Stromal cell of bone marrow (primary cell): ENCODE measurements around the gene GSN.
"Not testable (repeated sequence)": the region's sequence is repeated elsewhere in the genome, so short reads cannot be mapped to it uniquely, and the experiment has no call there.

Source experiments
- DNase-seq: peaks from one replicate; pipeline ENCODE4 v3.0.0-alpha.2; 2012; ENCODE audit warnings: low read depth

Gene GSN

GRCh38 chr9:121288673-121289025 is 20.7 kb downstream of the GSN start:
- no peak for DNase-seq

GRCh38 chr9:121289026-121289771 is 21.2 kb downstream of the GSN start:
- DNase-seq = no peak

GRCh38 chr9:121289772-121290370 is 21.9 kb downstream of the GSN start:
- no peak for DNase-seq

GRCh38 chr9:121291536-121291935 is 23.6 kb downstream of the GSN start:
- not testable (repeated sequence) for DNase-seq

GRCh38 chr9:121292051-121292450 is 24.1 kb downstream of the GSN start:
- no peak for DNase-seq

- no peak for DNase-seq
Observed at GRCh38 chr9:121292801-121293241, 24.9 kb downstream of the GSN start.

GRCh38 chr9:121294151-121294743 is 26.3 kb downstream of the GSN start:
- no peak for DNase-seq

- DNase-seq = peak; percentile 48
Observed at GRCh38 chr9:121294866-121295661, 27.1 kb downstream of the GSN start.

GRCh38 chr9:121295662-121296191 is 27.8 kb downstream of the GSN start:
- DNase-seq = no peak

GRCh38 chr9:121296213-121297127 is 28.5 kb downstream of the GSN start:
- no peak for DNase-seq

GRCh38 chr9:121297389-121297788 is 29.4 kb downstream of the GSN start:
- DNase-seq = no peak

- no peak for DNase-seq
Observed at GRCh38 chr9:121298016-121298538, 30.1 kb downstream of the GSN start.

- DNase-seq = peak; percentile 73
Observed at GRCh38 chr9:121298689-121299466, 30.9 kb downstream of the GSN start.

- DNase-seq = no peak
Observed at GRCh38 chr9:121299467-121300282, 31.7 kb downstream of the GSN start.

- DNase-seq = no peak
Observed at GRCh38 chr9:121300283-121301119, 32.5 kb downstream of the GSN start.

- DNase-seq = no peak
Observed at GRCh38 chr9:121301881-121302286, 33.9 kb downstream of the GSN start.

GRCh38 chr9:121302341-121302740 is 34.4 kb downstream of the GSN start:
- no peak for DNase-seq

GRCh38 chr9:121302786-121303185 is 34.8 kb downstream of the GSN start:
- DNase-seq = no peak
